GM12873 (cell line): ENCODE results near the gene MGP.

Experiments used
- CTCF ChIP-seq: IDR thresholded peaks from 2 replicates; pipeline ENCODE4 v1.5.1; 2012; ENCODE audit warnings: low read depth, mild to moderate bottlenecking, moderate library complexity, low read length, control low read depth; ENCODE audit not compliant: insufficient read depth; ENCODE audit errors: missing control alignments

The MGP gene

GRCh38 chr12:14927267-14927666 lies 41.6 kb upstream of the MGP start:
- no peak for TF ChIP-seq CTCF

GRCh38 chr12:14924541-14924940 lies 38.9 kb upstream of the MGP start:
- TF ChIP-seq CTCF: no peak

- no peak for TF ChIP-seq CTCF
Measured at GRCh38 chr12:14923944-14924343, 38.3 kb upstream of the MGP start.

GRCh38 chr12:14921218-14921617 lies 35.6 kb upstream of the MGP start:
- TF ChIP-seq CTCF: no peak

- no peak for TF ChIP-seq CTCF
Measured at GRCh38 chr12:14920475-14921126, 34.9 kb upstream of the MGP start.

GRCh38 chr12:14919455-14919854 lies 33.8 kb upstream of the MGP start:
- TF ChIP-seq CTCF: no peak

- TF ChIP-seq CTCF: no peak
Measured at GRCh38 chr12:14915736-14916135, 30.1 kb upstream of the MGP start.
